Prostate gland (tissue), 2 donors: ENCODE measurements around the gene NOTCH2. TPM values are rescaled to one million over a fixed set of nuclear protein-coding genes. Genes with fewer than 3 reads are reported as not detected.

Source experiments
- DNase-seq: peaks from one replicate; pipeline ENCODE4 v3.0.0-alpha.2; 2019; ENCODE audit warnings: low spot score
- H3K27ac ChIP-seq, 2 donors: fragments of 200-600 bp; sonication (generic); 2 replicates each; pipeline ENCODE4 v1.5.1; 2017 to 2019
- H3K27me3 ChIP-seq: fragments of 200-600 bp; sonication (generic); replicated peaks from 2 replicates; pipeline ENCODE4 v1.5.1; 2019; ENCODE audit not compliant: insufficient read depth
- H3K36me3 ChIP-seq, 2 donors: fragments of 200-600 bp; sonication (generic); 1 replicate in 1 of 2; 2 replicates in 1 of 2; pipeline versions ENCODE4 v1.5.1 to v1.8.1; 2017 to 2019
- H3K4me1 ChIP-seq: fragments of 200-600 bp; sonication (generic); replicated peaks from 2 replicates; pipeline ENCODE4 v1.5.1; 2019
- H3K4me3 ChIP-seq, 2 donors: fragments of 200-600 bp; sonication (generic); 2 replicates each; pipeline ENCODE4 v1.5.1; 2017 to 2019
- H3K9me3 ChIP-seq: fragments of 200-600 bp; sonication (generic); 2 replicates; pipeline ENCODE4 v1.5.1; 2017
- POLR2A ChIP-seq: fragments of 450-650 bp; IDR thresholded peaks from one replicate; pipeline ENCODE4 v1.6.1; 2016; ENCODE audit warnings: antibody characterized with exemption, mild to moderate bottlenecking
- POLR2AphosphoS5 ChIP-seq: sonication (generic); formaldehyde crosslinking; IDR thresholded peaks from one replicate; pipeline ENCODE4 v1.6.1; 2017; ENCODE audit warnings: antibody characterized with exemption
- WGBS: methylation state at CpG from one replicate; pipeline ENCODE4 v1.1.5; 2018; 5-methylcytosine and 5-hydroxymethylcytosine counted together
- intact Hi-C: fragments of 100-400 bp; cut with DNase I; formaldehyde crosslinking; loops from one replicate; pipeline ENCODE4 v1.14.2; 2022
- total RNA-seq, 2 donors: library from RNA; depleted of rRNA; stranded (reverse); fragments of >200 nt; gene quantifications; one replicate each; pipeline ENCODE4 v1.1.0, GENCODE V29; 2016
- TF ChIP-seq, protein P1 (sequence below), 4 experiments: fragments of 200-600 bp in 2 of 4; fragments of 450-650 bp in 2 of 4; sonication (generic) in 2 of 4; IDR thresholded peaks; 1 replicate in 3 of 4; 2 replicates in 1 of 4; pipeline ENCODE4 v1.5.1; 2016 to 2019; ENCODE audit warnings: antibody characterized with exemption in 4 of 4, mild to moderate bottlenecking in 2 of 4, moderate library complexity in 2 of 4

The NOTCH2 gene
- total RNA-seq, 2 donors from 2014 or later, result 77.7 to 231 TPM

DNA sequence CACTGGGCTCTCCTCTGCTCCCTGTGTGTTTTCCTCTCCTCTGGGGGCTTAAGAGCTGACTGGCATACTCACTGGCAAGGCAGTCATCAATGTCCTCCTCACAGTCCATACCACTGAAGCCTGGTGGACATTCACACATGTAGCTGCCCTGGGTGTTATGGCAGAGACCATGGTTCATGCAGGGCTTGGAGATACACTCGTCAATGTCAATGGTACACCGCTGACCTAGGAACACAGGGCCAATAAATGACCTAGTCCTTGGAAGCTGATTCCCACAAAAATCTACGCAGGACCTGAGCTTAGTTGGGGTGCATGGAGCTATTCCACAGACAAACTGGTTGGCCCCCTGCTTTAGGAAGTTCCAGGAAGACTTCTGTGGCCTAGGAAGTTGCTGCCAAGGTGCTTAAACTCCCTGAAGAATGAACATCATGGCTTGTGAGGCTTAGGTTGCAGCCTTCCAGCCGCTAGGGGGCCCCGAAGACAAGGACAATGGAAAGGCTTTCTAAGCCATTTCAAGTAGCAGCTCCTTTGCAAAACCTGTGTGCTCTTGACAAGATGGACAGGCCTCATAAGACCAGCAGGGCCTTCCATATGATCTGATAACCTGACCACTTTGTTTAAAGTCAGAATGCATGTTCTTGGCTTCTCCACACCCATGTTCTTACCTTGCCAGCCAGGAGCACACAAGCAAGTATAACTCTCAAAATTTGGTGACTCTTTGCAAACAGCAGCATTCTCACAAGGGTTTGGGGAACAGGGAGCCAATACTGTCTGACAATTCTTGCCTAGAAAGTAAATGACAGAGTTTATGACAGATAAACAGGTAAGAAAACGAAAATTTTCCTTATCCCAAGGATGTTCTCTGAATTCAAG lies 120.9 kb downstream of the NOTCH2 start:
- intact Hi-C loops, result loop anchor here (10.0 kb wide), 1 partner anchor 196 kb away; no protein-coding TSS in a partner anchor
- DNase-seq, result peak; percentile 84
- Histone ChIP-seq H3K4me1 (peaks cover 4% of the 10 kb centered on the region), H3K27ac (no peak overlapping the region), H3K36me3 (no peaks in the 10 kb centered on the region), H3K27me3 (no peaks in the 10 kb centered on the region), H3K4me3 (no peak overlapping the region), H3K9me3 (no peaks in the 10 kb centered on the region)
- TF ChIP-seq POLR2AphosphoS5, result peak; percentile 60
- no peak for TF ChIP-seq POLR2A
- TF ChIP-seq, protein P1, sequence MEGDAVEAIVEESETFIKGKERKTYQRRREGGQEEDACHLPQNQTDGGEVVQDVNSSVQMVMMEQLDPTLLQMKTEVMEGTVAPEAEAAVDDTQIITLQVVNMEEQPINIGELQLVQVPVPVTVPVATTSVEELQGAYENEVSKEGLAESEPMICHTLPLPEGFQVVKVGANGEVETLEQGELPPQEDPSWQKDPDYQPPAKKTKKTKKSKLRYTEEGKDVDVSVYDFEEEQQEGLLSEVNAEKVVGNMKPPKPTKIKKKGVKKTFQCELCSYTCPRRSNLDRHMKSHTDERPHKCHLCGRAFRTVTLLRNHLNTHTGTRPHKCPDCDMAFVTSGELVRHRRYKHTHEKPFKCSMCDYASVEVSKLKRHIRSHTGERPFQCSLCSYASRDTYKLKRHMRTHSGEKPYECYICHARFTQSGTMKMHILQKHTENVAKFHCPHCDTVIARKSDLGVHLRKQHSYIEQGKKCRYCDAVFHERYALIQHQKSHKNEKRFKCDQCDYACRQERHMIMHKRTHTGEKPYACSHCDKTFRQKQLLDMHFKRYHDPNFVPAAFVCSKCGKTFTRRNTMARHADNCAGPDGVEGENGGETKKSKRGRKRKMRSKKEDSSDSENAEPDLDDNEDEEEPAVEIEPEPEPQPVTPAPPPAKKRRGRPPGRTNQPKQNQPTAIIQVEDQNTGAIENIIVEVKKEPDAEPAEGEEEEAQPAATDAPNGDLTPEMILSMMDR (IDR thresholded peaks at IDR 0.05), result peak; percentile 64 to 85 (median 82)
- 52% methylated on average over 6 of the region's 6 CpGs for WGBS

DNA sequence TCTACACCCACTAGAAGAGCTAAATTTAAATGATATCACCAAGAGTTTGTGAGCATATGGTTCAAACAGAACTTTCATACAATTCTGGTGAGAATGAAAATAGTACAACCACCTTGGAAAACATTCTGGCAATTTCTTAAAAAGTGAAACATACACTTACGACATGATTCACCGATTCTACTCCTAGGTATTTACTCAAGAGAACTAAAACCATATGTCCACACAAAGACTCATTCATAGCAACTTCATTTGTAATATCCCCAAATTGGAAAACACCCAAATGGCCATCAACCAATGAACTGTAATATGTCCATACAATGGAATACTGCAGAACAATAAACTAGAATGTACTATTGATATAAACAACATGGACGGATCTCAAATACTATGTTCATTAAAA lies 122.0 kb downstream of the NOTCH2 start:
- H3K27ac ChIP-seq, result no peak overlapping the region
- WGBS, result 23% methylated on average over 3 of the region's 3 CpGs
- H3K27me3 ChIP-seq, result no peaks in the 10 kb centered on the region
- no peak for DNase-seq
- no peaks in the 10 kb centered on the region for H3K36me3 ChIP-seq
- H3K4me1 ChIP-seq, result peaks cover 4% of the 10 kb centered on the region
- H3K9me3 ChIP-seq, result no peaks in the 10 kb centered on the region
- H3K4me3 ChIP-seq, result no peak overlapping the region
- intact Hi-C loops, result loop anchor here (10.0 kb wide), 1 partner anchor 197 kb away; no protein-coding TSS in a partner anchor
- TF ChIP-seq, protein P1 (IDR thresholded peaks at IDR 0.05), result no peak
- TF ChIP-seq POLR2AphosphoS5, result peak; percentile 14

DNA sequence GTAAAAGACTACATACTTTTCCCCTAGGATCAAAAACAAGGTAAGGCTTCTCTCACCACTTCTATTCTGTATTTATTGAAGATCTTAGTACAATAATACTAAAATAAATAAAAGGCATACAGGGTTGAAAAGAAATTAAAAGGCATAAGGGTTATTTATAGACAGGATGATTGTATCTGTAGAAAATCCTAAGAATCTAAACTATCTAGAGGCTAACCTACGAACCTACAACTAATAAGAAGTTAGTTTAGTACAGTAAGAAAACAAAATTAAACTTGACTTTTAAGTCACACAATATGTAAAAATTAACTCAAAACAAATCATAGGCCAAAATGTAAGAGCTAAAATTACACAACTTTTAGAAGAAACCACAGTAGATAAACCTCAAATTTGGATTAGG lies 122.7 kb downstream of the NOTCH2 start:
- WGBS, result 53% methylated on average over 1 of the region's 1 CpG
- H3K27ac ChIP-seq, result no peak overlapping the region
- intact Hi-C loops, result loop anchor here (10.0 kb wide), 1 partner anchor 198 kb away; no protein-coding TSS in a partner anchor

DNA sequence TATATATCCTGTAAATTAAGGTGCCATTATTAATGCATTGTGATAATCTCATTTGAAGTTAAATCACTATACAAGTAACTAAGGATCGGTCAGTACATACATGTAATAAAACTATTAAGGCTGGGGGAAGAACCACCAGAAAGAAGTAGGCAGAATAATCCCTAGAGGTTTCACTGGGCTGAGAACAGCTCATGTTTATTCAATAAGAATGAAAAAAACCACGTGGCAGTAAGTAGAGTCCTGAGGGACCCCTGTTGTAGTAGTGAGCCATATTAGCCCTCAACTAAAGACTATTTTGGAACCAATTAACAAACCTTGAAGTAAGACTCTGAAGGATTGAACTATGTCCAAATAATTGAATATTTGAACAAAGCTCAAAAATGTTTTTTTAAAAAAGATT lies 126.2 kb downstream of the NOTCH2 start:
- 88% methylated on average over 2 of the region's 2 CpGs for WGBS

More for the DNA sequence above, 122.7 kb downstream of the NOTCH2 start:
- Histone ChIP-seq H3K4me3 (no peak overlapping the region), H3K36me3 (no peaks in the 10 kb centered on the region), H3K9me3 (no peaks in the 10 kb centered on the region), H3K4me1 (peaks cover 4% of the 10 kb centered on the region), H3K27me3 (no peaks in the 10 kb centered on the region)
- TF ChIP-seq POLR2AphosphoS5 (no peak), POLR2A (no peak)
- TF ChIP-seq, protein P1 (IDR thresholded peaks at IDR 0.05), result no peak
- no peak for DNase-seq

More for the DNA sequence above, 126.2 kb downstream of the NOTCH2 start:
- Histone ChIP-seq H3K27me3 (no peaks in the 10 kb centered on the region), H3K4me1 (no peaks in the 10 kb centered on the region), H3K27ac (no peak overlapping the region), H3K4me3 (no peak overlapping the region), H3K9me3 (no peaks in the 10 kb centered on the region), H3K36me3 (no peaks in the 10 kb centered on the region)
- DNase-seq, result no peak
- intact Hi-C loops, result loop anchor here (10.0 kb wide), 1 partner anchor 202 kb away; no protein-coding TSS in a partner anchor
- TF ChIP-seq POLR2AphosphoS5, result no peak
- TF ChIP-seq POLR2A, result no peak
- TF ChIP-seq, protein P1 (IDR thresholded peaks at IDR 0.05), result no peak
